Body of pancreas (tissue), 4 donors: ENCODE measurements around the gene EMP3. TPM values are rescaled to one million over a fixed set of nuclear protein-coding genes. Genes with fewer than 3 reads are reported as not detected.
"Not testable (repeated sequence)": the region's sequence is repeated elsewhere in the genome, so short reads cannot be mapped to it uniquely, and the experiment has no call there.

ENCODE experiments used
- ATAC-seq: fragments of 150-250 bp; one replicate; pipeline ENCODE4 v1.9.1; 2016
- DNase-seq, 4 donors: peaks; one replicate each; pipeline ENCODE4 v3.0.0-alpha.2; 2019
- H3K27ac ChIP-seq, 4 donors: fragments of 200-600 bp; sonication (generic); 1 replicate in 3 of 4; 2 replicates in 1 of 4; pipeline versions ENCODE4 v1.5.1 to v1.6.1; 2016 to 2019; ENCODE audit warnings: mild to moderate bottlenecking in 1 of 4, mixed read lengths in 1 of 4, moderate library complexity in 1 of 4
- H3K27me3 ChIP-seq, 2 donors: fragments of 200-600 bp; sonication (generic); one replicate each; pipeline ENCODE4 v1.6.0; 2016; ENCODE audit warnings: mild to moderate bottlenecking in 1 of 2
- H3K36me3 ChIP-seq, 2 donors: fragments of 200-600 bp; sonication (generic); replicated peaks in 1 of 2; 2 replicates each; pipeline ENCODE4 v1.5.1; 2016; ENCODE audit warnings: low read depth in 2 of 2; ENCODE audit not compliant: insufficient read depth in 1 of 2
- H3K4me1 ChIP-seq: fragments of 200-600 bp; sonication (generic); one replicate; pipeline ENCODE4 v1.6.0; 2016
- H3K4me3 ChIP-seq, 2 donors: fragments of 200-600 bp; sonication (generic); 1 replicate in 1 of 2; 2 replicates in 1 of 2; pipeline ENCODE4 v1.5.1; 2016 to 2019
- H3K9me3 ChIP-seq, 3 donors: fragments of 200-600 bp; sonication (generic); 1 replicate in 2 of 3; 2 replicates in 1 of 3; pipeline ENCODE4 v1.5.1; 2016
- POLR2A ChIP-seq, 3 donors: fragments of 450-650 bp; IDR thresholded peaks; one replicate each; pipeline ENCODE4 v1.6.1; 2016; ENCODE audit warnings: antibody characterized with exemption in 3 of 3, mild to moderate bottlenecking in 2 of 3
- WGBS, 2 donors: methylation state at CpG; one replicate each; pipeline ENCODE4 v1.1.5; 2017; 5-methylcytosine and 5-hydroxymethylcytosine counted together
- intact Hi-C: fragments of 100-400 bp; cut with DNase I; formaldehyde crosslinking; loops from one replicate; pipeline ENCODE4 v1.15.1; 2023
- total RNA-seq, 2 donors: library from RNA; depleted of rRNA; stranded (reverse); fragments of >200 nt; gene quantifications; one replicate each; pipeline ENCODE4 v1.1.0, GENCODE V29; 2016
- TF ChIP-seq, protein P1 (sequence below), 7 experiments: fragments of 450-650 bp in 4 of 7; fragments of 200-600 bp in 3 of 7; sonication (generic) in 3 of 7; IDR thresholded peaks; one replicate each; pipeline ENCODE4 v1.5.1; 2016 to 2019; ENCODE audit warnings: antibody characterized with exemption in 7 of 7

The EMP3 gene
- total RNA-seq, 2 donors from 2014 or later, result 2.6 to 7.0 TPM

GRCh38 chr19:48311384-48311783, 14.0 kb upstream of the EMP3 start:
- no peaks in the 10 kb centered on the region for H3K9me3 ChIP-seq
- DNase-seq (no peak), ATAC-seq (no peak)
- no peak overlapping the region for H3K27ac ChIP-seq
- no peaks in the 10 kb centered on the region for H3K36me3 ChIP-seq
- H3K4me3 ChIP-seq, result no peak overlapping the region
- H3K4me1 ChIP-seq, result no peaks in the 10 kb centered on the region
- intact Hi-C loops, result loop anchor here (10.0 kb wide), 1 partner anchor 283 kb away; no protein-coding TSS in a partner anchor
- WGBS, 2 donors, result 77 to 92% methylated on average over 7 to 10 of the region's 11 CpGs
- TF ChIP-seq, protein P1, sequence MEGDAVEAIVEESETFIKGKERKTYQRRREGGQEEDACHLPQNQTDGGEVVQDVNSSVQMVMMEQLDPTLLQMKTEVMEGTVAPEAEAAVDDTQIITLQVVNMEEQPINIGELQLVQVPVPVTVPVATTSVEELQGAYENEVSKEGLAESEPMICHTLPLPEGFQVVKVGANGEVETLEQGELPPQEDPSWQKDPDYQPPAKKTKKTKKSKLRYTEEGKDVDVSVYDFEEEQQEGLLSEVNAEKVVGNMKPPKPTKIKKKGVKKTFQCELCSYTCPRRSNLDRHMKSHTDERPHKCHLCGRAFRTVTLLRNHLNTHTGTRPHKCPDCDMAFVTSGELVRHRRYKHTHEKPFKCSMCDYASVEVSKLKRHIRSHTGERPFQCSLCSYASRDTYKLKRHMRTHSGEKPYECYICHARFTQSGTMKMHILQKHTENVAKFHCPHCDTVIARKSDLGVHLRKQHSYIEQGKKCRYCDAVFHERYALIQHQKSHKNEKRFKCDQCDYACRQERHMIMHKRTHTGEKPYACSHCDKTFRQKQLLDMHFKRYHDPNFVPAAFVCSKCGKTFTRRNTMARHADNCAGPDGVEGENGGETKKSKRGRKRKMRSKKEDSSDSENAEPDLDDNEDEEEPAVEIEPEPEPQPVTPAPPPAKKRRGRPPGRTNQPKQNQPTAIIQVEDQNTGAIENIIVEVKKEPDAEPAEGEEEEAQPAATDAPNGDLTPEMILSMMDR (IDR thresholded peaks at IDR 0.05), result no peak
- TF ChIP-seq POLR2A (IDR thresholded peaks at IDR 0.05), result no peak
- H3K27me3 ChIP-seq, result no peaks in the 10 kb centered on the region

- H3K4me1 ChIP-seq, result peaks cover 7% of the 10 kb centered on the region
- no peak for TF ChIP-seq POLR2A (IDR thresholded peaks at IDR 0.05)
- TF ChIP-seq, protein P1 (IDR thresholded peaks at IDR 0.05), result no peak
- H3K4me3 ChIP-seq, result no peak overlapping the region
- intact Hi-C loops, result loop anchor here (10.0 kb wide), 1 partner anchor 279 kb away; no protein-coding TSS in a partner anchor
- WGBS, 2 donors, result 55 to 59% methylated on average over 7 of the region's 7 CpGs
- no peak overlapping the region for H3K27ac ChIP-seq
- no peaks in the 10 kb centered on the region for H3K9me3 ChIP-seq
- no peaks in the 10 kb centered on the region for H3K36me3 ChIP-seq
- H3K27me3 ChIP-seq, result no peaks in the 10 kb centered on the region
- ATAC-seq (no peak), DNase-seq (no peak)
Observed at GRCh38 chr19:48315712-48316111, 9.6 kb upstream of the EMP3 start.

GRCh38 chr19:48317708-48317960, 7.7 kb upstream of the EMP3 start:
- intact Hi-C loops, result loop anchor here (10.0 kb wide), 1 partner anchor 277 kb away; no protein-coding TSS in a partner anchor
- not testable (repeated sequence) for H3K27ac ChIP-seq, ATAC-seq, H3K9me3 ChIP-seq, H3K36me3 ChIP-seq, H3K27me3 ChIP-seq, DNase-seq, H3K4me3 ChIP-seq
- 62 to 80% methylated on average over 1 to 8 of the region's 9 CpGs for WGBS, 2 donors
- H3K4me1 ChIP-seq, result peaks cover 23% of the 10 kb centered on the region

DNA sequence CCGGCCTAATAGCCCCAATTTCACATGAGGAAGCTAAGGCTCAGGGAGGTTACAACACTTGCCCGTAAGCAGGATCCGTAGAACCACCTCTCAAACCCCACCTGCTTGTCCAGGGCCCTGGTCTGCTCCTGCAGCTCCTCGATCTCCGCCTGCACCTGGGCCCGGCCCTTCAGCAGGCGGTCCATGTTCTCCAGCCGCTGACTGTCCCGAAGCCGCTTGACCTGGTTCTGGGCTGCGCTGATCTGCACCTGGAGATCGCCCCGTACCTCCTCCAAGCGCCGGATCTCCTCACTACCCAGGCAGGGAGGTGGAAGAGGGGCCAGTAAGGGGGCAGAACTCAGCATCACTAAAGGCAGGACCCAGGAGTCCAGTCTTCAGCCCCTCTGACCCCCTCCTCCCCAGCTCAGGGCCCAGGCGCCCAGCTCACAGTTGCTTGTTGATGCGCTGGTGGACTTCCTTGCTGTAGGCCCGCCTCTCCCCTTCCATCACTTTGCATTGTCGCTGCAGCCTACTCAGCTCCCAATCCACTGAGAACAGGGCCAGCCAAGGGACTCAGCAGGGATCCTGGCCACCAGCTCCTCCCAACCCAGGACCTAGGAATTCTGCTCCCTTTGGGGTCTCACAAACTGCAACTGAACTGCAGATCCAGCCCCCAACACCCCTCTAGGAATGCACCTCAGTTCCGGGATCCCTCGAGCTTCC, 6.9 kb upstream of the EMP3 start:
- no peak overlapping the region for H3K27ac ChIP-seq
- peaks cover 24% of the 10 kb centered on the region for H3K4me1 ChIP-seq
- ATAC-seq, result no peak
- no peak overlapping the region for H3K4me3 ChIP-seq
- DNase-seq, result no peak
- no peaks in the 10 kb centered on the region for H3K9me3 ChIP-seq
- H3K36me3 ChIP-seq, result no peaks in the 10 kb centered on the region
- H3K27me3 ChIP-seq, result no peaks in the 10 kb centered on the region
- WGBS, 2 donors, result 91% methylated on average over 11 to 21 of the region's 21 CpGs
- no peak for TF ChIP-seq POLR2A (IDR thresholded peaks at IDR 0.05)
- TF ChIP-seq, protein P1 (IDR thresholded peaks at IDR 0.05), result no peak
- intact Hi-C loops, result loop anchor here (10.0 kb wide), 1 partner anchor 276 kb away; no protein-coding TSS in a partner anchor

DNA sequence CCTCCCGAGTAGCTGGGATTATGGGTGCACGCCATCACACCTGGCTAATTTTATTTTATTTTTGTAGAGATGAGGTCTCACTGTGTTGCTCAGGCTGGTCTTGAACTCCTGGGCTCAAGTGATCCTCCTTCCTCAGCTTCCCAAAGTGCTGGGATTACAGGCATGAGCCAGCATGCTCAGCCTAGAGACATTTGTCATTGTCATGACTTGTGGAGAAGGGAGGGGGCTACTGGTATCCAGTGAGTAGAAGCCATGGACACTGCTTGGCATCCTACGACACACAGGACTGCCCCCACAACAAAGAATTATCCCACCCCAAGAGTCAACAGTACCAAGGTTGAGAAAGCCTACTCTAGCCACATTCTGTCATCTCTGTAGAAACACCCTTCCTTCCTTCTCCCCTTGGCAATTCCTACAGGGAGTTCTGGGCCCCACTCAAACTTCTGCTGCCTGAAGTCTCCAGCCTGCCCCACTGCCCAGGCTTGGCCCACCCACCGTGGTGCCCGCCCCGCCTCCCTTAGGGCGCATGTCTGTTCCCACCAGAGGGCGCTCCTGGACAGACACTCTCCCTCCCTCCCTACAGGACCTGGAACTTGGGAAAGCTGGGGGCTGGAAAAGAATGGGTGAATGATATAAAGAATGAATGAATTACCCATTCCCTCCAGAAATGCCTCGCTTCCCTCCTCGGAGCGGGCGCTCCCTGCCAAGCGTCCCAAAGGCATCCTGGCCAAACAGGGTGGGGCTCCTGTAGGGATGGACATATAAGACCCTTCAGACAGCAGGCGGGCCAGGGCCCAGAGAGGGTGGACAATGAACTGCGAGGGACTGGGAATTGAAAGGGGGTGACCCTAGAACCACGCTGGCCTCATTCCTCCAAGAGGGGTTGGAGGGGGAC, 5.5 kb upstream of the EMP3 start:
- Histone ChIP-seq H3K9me3 (no peaks in the 10 kb centered on the region), H3K27ac (peak overlapping the region in 3 of 4 donors; percentile 96 to 98 (median 96)), H3K4me1 (peaks cover 24% of the 10 kb centered on the region), H3K4me3 (no peak overlapping the region), H3K27me3 (no peaks in the 10 kb centered on the region), H3K36me3 (no peaks in the 10 kb centered on the region)
- 18 to 25% methylated on average over 10 to 16 of the region's 16 CpGs for WGBS, 2 donors
- intact Hi-C loops, result loop anchor here (10.0 kb wide), 1 partner anchor 275 kb away; no protein-coding TSS in a partner anchor
- DNase-seq (peak; percentile 87 to 93 (median 88)), ATAC-seq (peak; percentile 39)
- TF ChIP-seq, protein P1 (IDR thresholded peaks at IDR 0.05), result peak; percentile 81 to 88 (median 83)
- no peak for TF ChIP-seq POLR2A (IDR thresholded peaks at IDR 0.05)
